ENCODE data around the gene PWP2.
"Not testable (repeated sequence)": the region's sequence is repeated elsewhere in the genome, so short reads cannot be mapped to it uniquely, and the experiment has no call there.

Gene PWP2

DNA sequence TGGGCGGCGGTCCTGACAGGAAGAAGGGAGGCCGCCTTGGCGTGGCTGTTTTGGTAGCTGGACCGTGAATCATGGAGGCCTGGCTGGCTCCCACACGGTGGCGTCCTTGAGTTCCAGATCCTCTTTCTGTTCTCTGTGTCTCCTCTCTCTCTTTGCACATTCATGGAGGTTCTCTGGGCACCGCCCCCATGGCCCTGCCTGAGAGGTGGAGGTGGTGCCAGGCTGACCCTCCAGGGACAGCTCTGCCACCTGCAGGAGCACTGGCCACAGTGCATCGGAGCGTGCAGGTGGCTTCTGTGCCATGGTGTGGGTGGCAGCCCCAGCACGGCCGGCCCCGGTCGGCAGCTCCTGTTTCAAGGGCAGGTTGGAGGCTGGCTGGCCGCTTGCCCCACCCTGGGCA is 30.8 kb downstream of the PWP2 start:
- not testable (repeated sequence) for DNase-seq (ENCODE audit: low spot score)

DNA sequence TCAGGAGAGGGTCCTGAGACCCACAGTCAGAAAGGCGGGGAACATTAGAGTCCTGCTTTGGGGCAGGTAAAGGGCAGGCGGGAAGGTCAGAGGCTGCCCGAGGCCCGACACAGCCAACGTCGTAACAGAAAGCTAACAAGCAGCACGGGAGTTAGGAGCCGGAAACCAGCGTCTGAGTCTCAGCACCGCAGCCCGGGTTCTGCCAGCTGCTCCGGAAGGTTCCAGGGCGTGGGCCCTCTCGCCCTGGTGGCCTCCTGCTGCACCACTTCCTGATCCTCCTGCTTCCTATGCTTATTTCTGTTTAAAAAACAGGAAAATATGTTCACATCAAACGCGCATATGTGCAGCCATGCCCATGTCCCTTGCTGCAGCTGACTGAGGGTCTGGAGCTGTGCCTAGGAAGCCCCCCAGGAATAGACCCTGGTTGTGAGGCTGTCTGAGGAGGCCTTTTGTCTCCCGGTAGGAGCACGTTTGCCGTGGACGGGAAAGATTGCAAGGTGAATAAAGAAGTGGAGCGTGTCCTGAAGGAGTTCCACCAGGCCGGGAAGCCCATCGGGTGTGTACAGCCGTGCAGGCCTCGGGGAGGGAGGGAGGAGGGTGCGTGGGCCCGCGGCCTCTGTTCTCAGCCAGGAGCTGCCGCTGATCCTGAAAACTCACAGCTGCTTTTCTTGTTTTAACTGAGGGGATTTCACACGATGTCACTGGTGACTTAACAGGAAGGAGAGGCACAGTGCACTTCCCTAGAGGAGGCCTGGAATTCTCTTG is 32.8 kb downstream of the PWP2 start:
- not testable (repeated sequence) for DNase-seq (ENCODE audit: low spot score)

DNA sequence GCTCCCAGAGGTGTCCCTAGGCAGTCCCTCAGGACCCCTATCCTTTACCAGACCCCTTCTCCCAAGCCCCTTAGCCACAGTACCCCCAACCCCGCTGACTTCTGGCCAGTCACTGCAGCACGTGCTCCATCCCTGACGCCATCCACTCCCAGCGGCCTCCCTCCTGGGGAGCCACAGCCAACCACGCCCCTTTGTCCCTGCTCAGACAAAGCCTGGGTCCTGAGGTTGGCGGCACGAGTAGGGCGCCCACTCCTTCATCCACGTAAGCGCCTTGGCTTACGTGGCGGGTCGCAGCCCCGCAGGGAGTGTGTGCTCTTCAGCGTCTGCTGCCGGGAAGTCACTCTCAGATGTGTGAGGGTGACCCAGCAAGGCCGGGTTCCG is 33.3 kb downstream of the PWP2 start:
- not testable (repeated sequence) for DNase-seq (ENCODE audit: low spot score)

DNA sequence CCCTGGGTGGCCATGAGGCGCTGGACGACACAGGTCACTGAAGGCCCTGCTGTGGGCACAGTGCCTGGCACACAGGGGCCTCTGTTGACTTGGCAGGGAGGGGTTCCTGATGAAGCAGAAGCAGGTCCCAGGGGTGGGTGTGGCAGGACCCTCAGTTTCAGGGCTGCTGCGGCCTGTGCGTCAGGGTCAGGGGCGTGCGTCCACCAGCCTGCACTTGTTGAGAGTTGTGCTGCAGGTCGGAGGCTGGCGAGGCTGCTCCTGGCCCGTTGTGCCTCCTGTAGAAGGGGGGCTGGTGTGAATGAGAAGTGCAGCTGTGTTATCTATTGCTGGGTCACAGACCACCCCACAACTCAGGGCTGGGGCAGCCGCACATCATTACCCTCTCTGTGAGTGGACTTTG is 35.3 kb downstream of the PWP2 start:
- not testable (repeated sequence) for DNase-seq (ENCODE audit: low spot score)

DNA sequence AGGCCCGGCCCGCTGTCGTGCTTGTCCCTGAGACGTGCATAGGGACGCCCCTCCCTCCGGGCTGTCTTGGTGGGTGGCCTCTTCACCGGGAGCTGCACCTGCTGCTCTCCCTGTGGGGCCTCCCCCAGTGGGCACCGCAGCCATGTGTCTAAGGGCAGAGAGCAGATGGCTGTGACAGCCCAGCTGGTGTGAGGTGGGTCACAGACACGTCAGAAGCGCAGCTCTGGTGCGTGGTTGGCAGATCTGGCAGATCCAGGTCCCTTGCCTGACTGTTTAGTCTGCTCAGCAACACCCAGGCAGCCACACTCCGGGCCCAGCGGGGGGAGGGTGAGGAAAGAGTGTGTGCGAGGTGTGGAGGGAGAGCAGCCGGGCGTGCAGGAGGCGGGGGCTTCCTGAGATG is 36.2 kb downstream of the PWP2 start:
- not testable (repeated sequence) for DNase-seq (ENCODE audit: low spot score)

DNA sequence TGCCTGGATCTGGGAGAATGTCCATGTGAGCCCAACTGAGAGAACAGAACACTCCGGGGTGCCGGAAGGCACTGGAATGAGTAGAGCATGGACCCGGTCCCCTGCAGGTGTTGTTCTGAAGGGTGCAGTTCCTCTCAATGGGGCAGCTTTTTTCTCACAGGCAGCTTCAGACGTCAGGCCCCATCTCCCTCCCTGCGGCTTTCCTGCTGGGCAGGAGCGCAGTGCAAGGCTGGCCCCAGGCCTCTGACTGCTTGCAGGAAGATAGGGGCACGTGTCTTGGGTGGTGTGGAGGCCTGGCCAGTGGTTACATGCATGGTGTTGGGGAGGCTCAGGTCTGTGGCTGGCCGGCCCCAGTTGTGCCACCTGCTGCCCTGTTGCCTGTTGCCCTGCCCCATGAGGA is 36.8 kb downstream of the PWP2 start:
- not testable (repeated sequence) for DNase-seq (ENCODE audit: low spot score)

DNA sequence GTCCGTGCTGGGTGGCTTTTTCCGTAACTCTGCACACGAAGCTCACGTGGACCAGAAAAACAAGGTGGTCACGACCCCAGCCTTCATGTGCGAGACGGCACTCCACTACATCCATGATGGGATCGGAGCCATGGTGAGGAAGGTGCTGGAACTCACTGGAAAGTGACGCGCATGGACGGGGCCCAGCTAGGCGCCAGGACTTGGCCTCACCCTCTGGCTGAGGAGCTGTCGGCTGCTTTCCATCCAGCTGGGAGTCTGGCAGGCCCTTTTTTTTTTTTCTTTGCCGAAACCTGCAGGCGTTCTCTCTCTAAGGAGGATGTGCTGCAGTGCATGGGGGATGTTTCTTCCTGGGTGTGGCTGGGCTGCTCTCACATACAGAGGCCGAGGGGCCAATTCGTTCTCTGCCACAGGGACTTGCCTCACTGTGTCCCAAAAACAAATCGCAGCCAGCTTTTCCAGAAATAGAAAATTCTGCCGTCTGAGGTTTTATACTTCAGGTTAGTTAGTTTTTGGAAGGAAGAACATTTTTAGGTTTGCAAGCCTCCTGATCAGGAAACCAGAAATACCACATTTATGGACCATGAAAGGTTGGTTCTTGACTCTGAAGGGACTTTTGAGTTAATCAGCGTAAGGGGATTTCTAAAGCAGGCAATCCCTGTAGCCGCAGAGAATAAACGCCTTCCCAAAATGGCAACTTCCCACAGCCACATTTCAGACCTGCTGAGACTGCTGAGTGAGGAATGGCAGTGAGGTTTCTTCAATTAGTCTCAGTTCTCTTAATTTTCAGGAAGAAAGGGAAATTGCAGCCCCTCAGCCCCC is 37.8 kb downstream of the PWP2 start:
- DNase-seq (ENCODE audit: low spot score), result not testable (repeated sequence)

DNA sequence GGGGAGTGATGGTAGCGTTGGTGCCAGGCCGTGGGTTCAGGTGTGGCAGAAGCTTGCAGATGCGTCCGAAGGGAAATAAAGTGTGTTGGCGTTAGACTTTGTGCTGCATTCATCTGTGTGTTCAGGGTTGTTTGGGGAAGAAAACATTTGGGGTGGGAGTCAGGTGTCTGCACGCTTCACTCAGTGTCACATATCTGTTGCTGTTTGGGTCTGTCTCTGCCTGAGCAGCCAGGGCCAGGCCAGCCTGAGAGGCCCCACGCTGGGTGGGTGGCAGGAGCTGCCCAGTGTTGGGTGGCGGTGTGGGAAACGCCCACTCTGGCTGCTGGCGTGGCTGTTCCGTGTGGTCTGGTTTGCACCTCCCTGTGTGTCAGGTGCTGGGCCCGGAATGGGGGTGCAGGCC is 38.4 kb downstream of the PWP2 start:
- not testable (repeated sequence) for DNase-seq (ENCODE audit: low spot score)

DNA sequence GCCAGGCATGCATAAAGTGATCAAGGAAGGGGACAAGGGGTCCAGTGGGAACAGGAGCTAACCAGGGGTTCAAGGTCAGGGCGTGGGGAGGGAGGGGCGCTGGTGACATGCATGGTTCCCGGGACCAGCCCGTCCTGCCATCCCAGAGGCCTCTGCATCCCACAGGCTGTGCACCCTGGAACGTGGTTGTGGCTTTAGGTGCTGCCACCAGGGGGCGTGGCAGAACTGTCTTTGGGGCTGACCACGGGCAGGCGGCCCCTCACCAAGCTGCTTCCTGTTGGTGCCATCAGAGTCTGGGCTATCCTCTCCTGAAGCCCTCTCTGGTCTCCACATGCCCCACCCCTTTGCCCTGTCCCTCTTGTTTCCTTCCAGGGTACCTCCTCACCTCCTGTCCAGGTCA is 39.9 kb downstream of the PWP2 start:
- DNase-seq (ENCODE audit: low spot score), result not testable (repeated sequence)

DNA sequence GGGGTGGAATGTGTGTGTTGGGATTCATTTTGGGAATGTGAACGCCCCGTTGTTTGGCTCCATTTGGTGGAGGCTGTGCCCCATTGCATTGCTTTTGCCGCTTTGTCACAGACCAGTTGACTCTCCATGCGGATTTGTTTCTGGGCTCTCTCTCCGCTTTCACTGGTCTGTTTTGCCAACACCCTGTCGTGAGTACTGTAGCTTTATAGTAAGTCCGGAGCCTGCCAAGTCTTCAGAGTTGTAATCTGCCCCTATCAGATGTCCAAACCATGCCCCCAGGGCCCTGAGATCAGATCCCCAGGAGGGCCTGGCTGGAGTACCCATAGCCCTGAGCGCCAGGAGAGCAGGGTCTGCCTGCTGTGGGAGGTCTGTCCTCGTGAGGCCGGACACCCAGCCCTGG is 43.1 kb downstream of the PWP2 start:
- DNase-seq (ENCODE audit: low spot score), result not testable (repeated sequence)

DNA sequence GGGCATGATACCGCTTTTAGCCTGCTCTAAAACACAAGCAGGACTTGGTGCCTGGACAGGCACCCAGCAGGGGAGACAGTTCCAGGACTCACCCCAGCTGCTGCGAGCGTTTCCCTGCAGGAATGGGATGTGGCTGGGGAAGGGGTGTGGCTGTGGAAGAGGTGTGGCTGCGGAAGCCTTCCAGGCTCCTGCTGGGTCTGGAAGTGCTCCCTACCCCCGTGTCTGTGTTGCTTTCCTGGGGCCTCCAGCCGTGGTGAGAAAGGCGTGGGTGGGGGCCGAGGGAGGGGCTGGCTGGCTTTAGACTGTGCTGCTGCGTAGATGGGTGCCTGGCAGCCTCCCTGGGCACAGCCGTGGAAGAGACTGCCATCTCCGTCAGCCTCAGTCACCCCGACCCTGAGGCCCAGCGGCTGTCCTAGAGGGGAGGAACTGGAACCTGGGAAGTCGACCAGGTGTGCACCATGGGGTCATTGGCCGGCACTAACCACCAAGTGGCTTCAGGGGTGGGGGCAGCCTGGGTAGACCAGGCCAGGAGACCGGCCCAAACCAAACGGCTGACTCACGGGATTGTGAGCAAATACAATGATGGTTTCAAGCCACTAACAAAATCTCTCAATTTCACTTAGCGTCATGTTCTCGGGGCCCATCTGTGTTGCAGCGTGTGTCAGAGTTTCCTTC is 46.2 kb downstream of the PWP2 start:
- DNase-seq (ENCODE audit: low spot score), result not testable (repeated sequence)

DNA sequence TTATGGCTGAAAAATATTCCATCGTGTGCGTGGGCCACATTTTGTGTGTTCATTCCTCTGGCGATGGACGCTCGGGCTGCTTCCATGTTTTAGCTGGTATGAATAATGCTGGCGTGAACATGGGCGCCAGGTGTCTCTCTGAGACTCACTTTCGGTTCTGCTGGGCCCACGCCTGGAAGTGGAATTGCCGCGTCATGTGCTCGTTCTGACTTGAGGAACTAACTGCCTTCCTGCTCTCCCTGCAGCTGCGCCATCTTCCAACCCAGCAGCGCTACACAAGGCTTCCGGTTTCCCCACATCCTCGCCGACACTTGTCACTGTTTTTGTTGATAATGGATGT is 46.7 kb downstream of the PWP2 start:
- DNase-seq (ENCODE audit: low spot score), result not testable (repeated sequence)

DNA sequence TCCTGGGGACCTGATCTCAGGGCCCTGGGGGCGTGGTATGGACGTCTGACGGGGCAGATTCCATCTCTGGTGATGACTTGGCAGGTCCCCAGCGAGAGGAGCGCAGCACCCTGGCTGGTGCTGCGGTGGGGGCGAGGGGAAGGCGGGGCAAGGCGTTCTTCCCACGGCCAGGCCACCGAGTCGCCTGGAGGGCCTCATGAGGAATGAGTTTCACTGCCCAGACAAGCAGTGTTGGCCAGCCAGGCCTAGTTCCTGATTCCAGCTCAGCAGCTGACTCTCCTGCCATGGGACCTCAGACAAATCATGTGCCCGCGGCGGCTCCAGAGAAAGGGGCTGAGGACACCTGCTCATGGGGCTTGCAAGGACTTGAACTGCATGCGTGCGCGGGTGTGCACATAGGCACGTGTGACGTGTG is 47.6 kb downstream of the PWP2 start:
- not testable (repeated sequence) for DNase-seq (ENCODE audit: low spot score)

DNA sequence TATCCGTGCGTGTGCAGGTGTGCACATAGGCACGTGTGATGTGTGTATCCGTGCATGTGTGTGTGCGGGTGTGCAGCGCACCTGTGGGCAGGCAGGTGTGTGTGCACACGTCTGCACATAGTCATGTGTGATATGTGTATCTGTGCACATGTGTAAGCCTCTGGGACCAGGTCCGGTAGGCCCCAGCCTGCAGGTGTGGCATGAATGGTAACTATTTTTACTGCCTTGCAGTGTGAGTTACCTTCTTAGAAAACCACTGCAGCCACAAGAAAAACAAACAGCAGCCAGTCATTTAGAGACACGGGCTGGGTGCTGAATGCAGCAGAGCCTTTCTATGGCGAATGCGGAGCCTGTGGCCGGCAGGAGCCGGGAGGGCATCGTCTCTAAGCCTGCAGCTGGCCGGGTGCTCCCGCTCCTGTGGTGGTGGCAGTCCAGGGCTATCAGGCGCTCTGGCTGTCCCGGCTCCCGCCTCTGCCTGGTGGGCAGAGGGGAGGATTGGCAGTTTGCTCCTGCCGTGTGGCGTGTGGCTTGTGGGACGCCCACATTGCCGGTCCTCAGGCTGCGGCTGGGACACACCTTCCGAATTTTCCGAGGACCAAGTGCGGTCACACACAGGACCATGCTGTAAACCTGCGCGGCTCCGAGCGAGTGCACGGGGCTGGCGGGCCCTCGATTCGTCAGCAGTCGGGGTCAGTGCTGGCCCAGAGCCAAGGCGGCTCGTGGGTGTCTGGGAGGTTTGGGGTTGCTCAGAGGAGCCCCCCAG is 48.2 kb downstream of the PWP2 start:
- DNase-seq (ENCODE audit: low spot score), result not testable (repeated sequence)

DNA sequence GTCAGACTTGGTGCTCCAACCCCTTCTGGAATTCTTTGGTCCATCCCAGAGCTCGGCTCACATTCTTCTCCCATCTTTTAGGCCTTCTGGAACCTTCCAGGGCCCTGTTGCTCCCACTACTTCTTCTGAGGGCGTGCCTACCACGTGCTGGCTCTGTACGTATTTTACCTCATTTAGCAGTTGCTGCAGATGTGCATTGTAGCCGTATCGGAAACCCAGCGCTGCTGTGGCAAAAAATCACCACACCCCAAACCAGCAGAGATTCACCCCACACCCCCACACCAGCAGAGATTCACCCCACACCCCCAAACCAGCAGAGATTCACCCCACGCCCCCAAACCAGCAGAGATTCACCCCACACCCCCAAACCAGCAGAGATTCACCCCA is 48.8 kb downstream of the PWP2 start:
- not testable (repeated sequence) for DNase-seq (ENCODE audit: low spot score)

DNA sequence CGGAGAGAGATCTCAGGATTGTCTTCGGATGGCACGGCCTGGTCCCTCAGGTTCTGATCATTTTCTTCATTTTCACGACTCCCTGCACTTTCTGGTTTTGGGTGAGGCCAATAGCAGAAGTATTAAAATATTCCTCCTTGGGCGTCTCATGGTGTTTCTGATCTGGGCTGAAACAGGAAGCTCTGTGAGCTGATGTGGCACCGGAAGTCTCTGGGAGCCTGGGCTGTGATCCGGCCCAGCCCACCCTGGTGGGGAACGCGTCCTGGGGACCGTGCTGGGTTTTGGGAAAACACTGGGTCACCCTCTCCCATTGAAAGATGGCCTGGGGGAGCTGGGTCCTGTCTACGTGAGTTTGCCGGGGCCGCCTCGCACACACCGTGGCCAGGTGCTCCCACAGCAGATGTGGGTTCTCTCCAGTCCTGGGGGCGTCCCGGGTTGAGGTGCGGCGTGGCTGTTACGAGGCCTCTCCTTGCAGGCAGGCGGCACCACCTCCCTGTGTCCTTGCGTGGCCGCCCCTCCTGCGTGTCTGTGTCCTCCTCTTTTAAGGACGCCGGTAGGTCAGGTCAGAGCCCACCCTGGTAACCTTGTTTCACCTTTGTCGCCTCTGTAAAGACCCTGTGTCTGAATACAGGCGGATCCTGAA is 50.4 kb downstream of the PWP2 start:
- DNase-seq (ENCODE audit: low spot score), result not testable (repeated sequence)

DNA sequence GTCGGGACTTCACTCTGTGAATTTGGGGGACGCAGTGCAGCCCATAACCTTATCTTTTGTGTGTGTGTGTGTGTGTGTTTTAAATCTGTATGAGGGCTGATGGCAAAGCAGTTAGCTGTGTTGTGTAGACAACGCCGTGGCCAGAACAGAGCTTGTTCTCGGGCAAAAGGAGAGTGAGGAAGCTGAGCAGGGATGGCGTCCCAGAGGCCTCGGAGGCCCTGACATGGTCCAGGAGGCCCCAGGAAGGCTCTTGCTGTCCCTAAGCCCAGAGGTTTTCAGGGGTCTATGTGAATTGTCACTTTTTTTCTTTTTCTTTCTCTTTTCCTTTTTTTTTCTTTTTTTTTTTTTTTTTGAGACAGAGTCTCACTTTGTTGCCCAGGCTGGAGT is 50.9 kb downstream of the PWP2 start:
- not testable (repeated sequence) for DNase-seq (ENCODE audit: low spot score)

DNA sequence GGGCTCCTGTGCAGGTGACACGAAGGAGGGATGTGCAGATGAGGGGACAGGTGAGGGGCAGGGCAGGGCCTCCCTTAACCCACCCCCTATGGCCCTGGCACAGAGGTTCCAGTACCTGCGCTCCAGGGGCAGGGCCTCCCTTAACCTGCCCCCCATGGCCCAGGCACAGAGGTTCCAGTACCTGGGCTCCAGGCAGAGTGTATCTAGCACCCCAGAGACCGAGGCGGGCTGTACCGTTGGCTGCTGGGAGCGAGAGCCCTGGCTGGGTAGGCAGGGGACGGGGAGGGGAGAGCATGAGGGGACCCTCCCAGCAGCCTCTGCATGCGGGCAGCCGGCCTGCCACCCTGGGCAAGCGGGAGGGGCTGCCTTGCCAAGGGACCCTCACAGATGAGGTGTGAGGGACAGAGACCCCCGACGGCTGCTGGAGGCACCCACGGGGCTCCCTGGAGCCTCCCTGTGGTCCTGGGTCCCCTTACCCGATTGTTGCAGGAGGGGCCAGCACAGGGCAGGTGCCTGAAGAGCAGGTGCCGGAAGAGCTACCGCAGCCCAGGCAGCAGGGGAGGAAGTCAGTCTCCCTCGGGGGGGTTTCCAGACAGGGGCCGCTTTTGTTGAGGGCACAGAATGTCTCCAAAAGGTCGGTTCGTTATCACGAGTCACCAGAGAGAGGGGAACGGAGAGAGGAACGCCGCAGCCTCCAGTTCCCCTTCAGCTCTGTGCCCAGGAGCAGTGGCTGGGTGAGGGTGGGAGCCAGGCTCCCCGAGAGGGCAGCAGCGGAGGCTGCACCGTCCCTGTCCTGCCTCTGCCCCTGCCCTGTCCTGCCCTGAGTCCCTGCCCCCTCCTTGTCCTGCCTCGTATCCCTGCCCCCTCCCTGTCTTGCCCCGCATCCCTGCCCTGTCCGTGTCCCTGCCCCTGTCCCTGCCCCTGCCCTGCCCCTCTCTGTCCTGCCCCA is 52.4 kb downstream of the PWP2 start:
- DNase-seq (ENCODE audit: low spot score), result not testable (repeated sequence)

DNA sequence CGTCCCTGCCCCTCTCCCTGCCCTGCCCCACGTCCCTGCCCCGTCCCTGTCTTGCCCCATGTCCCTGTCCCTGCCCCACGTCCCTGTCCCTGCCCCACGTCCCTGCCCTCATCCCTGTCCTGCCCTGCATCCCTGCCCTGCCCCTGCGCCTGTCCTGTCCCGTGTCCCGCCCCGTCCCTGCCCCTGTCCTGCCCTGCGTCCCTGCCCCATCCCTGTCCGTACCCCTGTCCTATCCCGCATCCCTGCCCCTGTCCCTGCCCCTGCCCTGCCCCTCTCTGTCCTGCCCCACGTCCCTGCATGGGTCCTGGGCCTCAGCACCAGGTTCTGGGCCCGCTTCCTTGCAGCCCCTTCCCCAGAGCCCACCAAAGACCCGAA is 53.1 kb downstream of the PWP2 start:
- not testable (repeated sequence) for DNase-seq (ENCODE audit: low spot score)

DNA sequence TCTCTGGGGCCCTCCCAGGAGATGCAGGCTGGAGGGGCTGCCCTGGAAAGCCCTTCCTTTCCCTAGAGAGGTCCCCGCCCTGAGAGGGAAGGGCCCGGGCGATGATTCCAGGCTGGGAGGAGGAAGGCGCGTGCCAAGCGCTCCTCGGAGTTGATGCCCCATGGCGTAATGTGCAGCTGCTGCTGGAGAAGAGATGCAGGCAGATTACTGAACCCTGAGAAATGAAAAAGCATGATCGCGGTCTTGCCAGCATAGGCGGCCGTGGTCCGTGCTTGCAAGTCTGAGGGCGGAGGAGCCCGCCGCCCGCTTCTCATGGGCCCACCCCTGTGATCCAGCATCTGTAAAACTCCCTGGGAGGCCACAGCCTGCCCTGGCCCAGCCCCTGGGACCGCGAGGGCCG is 53.6 kb downstream of the PWP2 start:
- not testable (repeated sequence) for DNase-seq (ENCODE audit: low spot score)

Data from GM03348 (cell line).